Measurements from ENCODE around the gene IL16.

GRCh38 chr15:81183439-81183775 is 13.3 kb upstream of the IL16 start:
- TF ChIP-seq CTCF (IDR thresholded peaks at IDR 0.05; ENCODE audit: insufficient read depth, low read length, poor library complexity, severe bottlenecking) (no peak), EZH2phosphoT487 (conservative IDR thresholded peaks at IDR 0.05; ENCODE audit: low read length) (no peak)

All from SU-DHL-6 (cell line).